A673 (cell line): ENCODE results near the gene CDADC1.

Experiments used
- CTCF ChIP-seq: fragments of 300-800, 200-600 bp; sonication (generic); conservative IDR thresholded peaks from 2 replicates; pipeline ENCODE4 v1.5.1; 2017; ENCODE audit warnings: low read depth, mild to moderate bottlenecking, antibody characterized with exemption, low read length, moderate library complexity, mixed read lengths
- EZH2 ChIP-seq: fragments of 200-600 bp; sonication (generic); IDR thresholded peaks from 2 replicates; pipeline ENCODE4 v1.6.1; 2017; ENCODE audit warnings: borderline replicate concordance, low read depth, mild to moderate bottlenecking, mixed read lengths, antibody characterized with exemption, low read length; ENCODE audit not compliant: poor library complexity, severe bottlenecking

GRCh38 chr13:49258089-49258796 is 10.5 kb downstream of the CDADC1 start:
- TF ChIP-seq CTCF, result no peak
- no peak for TF ChIP-seq EZH2
